Panc1 (cell line): Measurements from ENCODE around the gene SRP68. TPM values are rescaled to one million over a fixed set of nuclear protein-coding genes. Genes with fewer than 3 reads are reported as not detected.

Experiments used
- ATAC-seq: fragments of 200-7000 bp; cut with Tn5 transposase; 2 replicates; pipeline ENCODE4 v1.9.1; 2020; ENCODE audit warnings: mild to moderate bottlenecking, moderate library complexity
- BruUV-seq: library from RNA; stranded (reverse); fragments of 400-500 nt; replicated peaks from 2 replicates; lab custom pipeline; 2021; lab: Mats Ljungman, UMichigan
- CTCF ChIA-PET: fragments of 300-600 bp; sonication (Branson Sonifier 250); formaldehyde crosslinking; loops from one replicate; lab custom pipeline; 2022; ENCODE audit warnings: antibody characterized with exemption; lab: Charles Lee
- POLR2A ChIA-PET: fragments of 300-600 bp; sonication (Branson Sonifier 250); formaldehyde crosslinking; loops from one replicate; lab custom pipeline; 2022; ENCODE audit warnings: antibody characterized with exemption; lab: Charles Lee
- DNase-seq: peaks from one replicate; pipeline ENCODE4 v3.0.0-alpha.2; 2010; ENCODE audit warnings: low read depth, low spot score
- H3K27ac ChIP-seq: 2 replicates; pipeline ENCODE4 v1.5.1; 2011; ENCODE audit warnings: mild to moderate bottlenecking, low read length, inconsistent platforms
- H3K27me3 ChIP-seq: fragments of 200-500 bp; sonication (Bioruptor generic); 2 replicates; pipeline ENCODE4 v1.6.0; 2014; ENCODE audit warnings: low read length, inconsistent platforms; ENCODE audit not compliant: control insufficient read depth, insufficient read depth
- H3K36me3 ChIP-seq: fragments of 200-500 bp; sonication (Bioruptor generic); 2 replicates; pipeline ENCODE4 v1.5.1; 2014; ENCODE audit warnings: inconsistent platforms, mild to moderate bottlenecking, low read length, moderate library complexity; ENCODE audit not compliant: control insufficient read depth, insufficient read depth
- H3K4me1 ChIP-seq: 2 replicates; pipeline ENCODE4 v1.5.1; 2011; ENCODE audit warnings: inconsistent platforms, mild to moderate bottlenecking, low read length, moderate library complexity; ENCODE audit not compliant: control insufficient read depth, insufficient read depth
- H3K4me3 ChIP-seq, 2 experiments: 2 replicates each; pipeline ENCODE4 v1.5.1; 2011 to 2012; ENCODE audit warnings: low read depth in 2 of 2, low read length in 2 of 2, mild to moderate bottlenecking in 2 of 2, inconsistent platforms in 1 of 2, moderate library complexity in 1 of 2
- H3K9me3 ChIP-seq: fragments of 200-500 bp; sonication (Bioruptor generic); 2 replicates; pipeline ENCODE4 v1.5.1; 2014; ENCODE audit warnings: low read depth, mild to moderate bottlenecking, inconsistent platforms, low read length, moderate library complexity; ENCODE audit not compliant: control insufficient read depth, insufficient read depth
- CTCF ChIP-seq: fragments of 450-650 bp; IDR thresholded peaks from 2 replicates; pipeline ENCODE4 v1.5.1; 2017; ENCODE audit warnings: mild to moderate bottlenecking
- POLR2AphosphoS5 ChIP-seq: IDR thresholded peaks from 2 replicates; pipeline ENCODE4 v1.6.1; 2012; ENCODE audit warnings: mild to moderate bottlenecking, low read depth, low read length, moderate library complexity
- SIN3A ChIP-seq: IDR thresholded peaks from 2 replicates; pipeline ENCODE4 v1.6.1; 2012; ENCODE audit warnings: low read depth, mild to moderate bottlenecking, low read length, moderate library complexity, borderline replicate concordance; ENCODE audit not compliant: insufficient read depth
- TCF7L2 ChIP-seq: IDR thresholded peaks from 2 replicates; pipeline ENCODE4 v1.6.1; 2011; ENCODE audit warnings: mild to moderate bottlenecking, low read depth, low read length, inconsistent platforms
- in situ Hi-C: cut with HindIII; loops from 2 replicates; pipeline ENCODE4 v1.10.0; 2016; ENCODE audit warnings: low sequenced_read_pairs, low pct_unique_long_range_greater_than_20kb
- intact Hi-C: fragments of 100-400 bp; cut with micrococcal nuclease; formaldehyde crosslinking; loops from one replicate; pipeline ENCODE4 v1.10.0; 2022; ENCODE audit not compliant: unreplicated experiment
- total RNA-seq: library from RNA; stranded (reverse); gene quantifications from one replicate; pipeline ENCODE4 v1.2.1, GENCODE V29; 2021; ENCODE audit not compliant: unreplicated experiment
- TF ChIP-seq, protein P1 (sequence below), 2 experiments: IDR thresholded peaks; 2 replicates each; pipeline ENCODE4 v1.6.1; 2011 to 2012; ENCODE audit warnings: low read depth in 2 of 2, control low read depth in 1 of 2, low read length in 1 of 2, mild to moderate bottlenecking in 1 of 2, moderate library complexity in 1 of 2; ENCODE audit not compliant: insufficient read depth in 1 of 2

The SRP68 gene
- total RNA-seq, 1 experiment from 2014 or later = 100 TPM

GRCh38 chr17:76051561-76051960, 20.8 kb downstream of the SRP68 start:
- H3K27ac ChIP-seq = no peak overlapping the region

GRCh38 chr17:76050538-76051467, 21.5 kb downstream of the SRP68 start:
- POLR2A ChIA-PET = interaction anchor here (0.7 kb wide), 1 partner anchor 10 kb away, joined by 4 read pairs; no protein-coding TSS in a partner anchor
- DNase-seq (no peak), ATAC-seq (no peak)
- no peaks in the 10 kb centered on the region for H3K27me3 ChIP-seq
- intact Hi-C loops (no loop called here), in situ Hi-C loops (loop anchor here (25.0 kb wide), 1 partner anchor 114 kb away; the partner anchor contains the start of gene FBF1)
- H3K27ac ChIP-seq = no peak overlapping the region
- TF ChIP-seq CTCF = no peak
- TF ChIP-seq SIN3A = no peak
- TF ChIP-seq, protein P1, sequence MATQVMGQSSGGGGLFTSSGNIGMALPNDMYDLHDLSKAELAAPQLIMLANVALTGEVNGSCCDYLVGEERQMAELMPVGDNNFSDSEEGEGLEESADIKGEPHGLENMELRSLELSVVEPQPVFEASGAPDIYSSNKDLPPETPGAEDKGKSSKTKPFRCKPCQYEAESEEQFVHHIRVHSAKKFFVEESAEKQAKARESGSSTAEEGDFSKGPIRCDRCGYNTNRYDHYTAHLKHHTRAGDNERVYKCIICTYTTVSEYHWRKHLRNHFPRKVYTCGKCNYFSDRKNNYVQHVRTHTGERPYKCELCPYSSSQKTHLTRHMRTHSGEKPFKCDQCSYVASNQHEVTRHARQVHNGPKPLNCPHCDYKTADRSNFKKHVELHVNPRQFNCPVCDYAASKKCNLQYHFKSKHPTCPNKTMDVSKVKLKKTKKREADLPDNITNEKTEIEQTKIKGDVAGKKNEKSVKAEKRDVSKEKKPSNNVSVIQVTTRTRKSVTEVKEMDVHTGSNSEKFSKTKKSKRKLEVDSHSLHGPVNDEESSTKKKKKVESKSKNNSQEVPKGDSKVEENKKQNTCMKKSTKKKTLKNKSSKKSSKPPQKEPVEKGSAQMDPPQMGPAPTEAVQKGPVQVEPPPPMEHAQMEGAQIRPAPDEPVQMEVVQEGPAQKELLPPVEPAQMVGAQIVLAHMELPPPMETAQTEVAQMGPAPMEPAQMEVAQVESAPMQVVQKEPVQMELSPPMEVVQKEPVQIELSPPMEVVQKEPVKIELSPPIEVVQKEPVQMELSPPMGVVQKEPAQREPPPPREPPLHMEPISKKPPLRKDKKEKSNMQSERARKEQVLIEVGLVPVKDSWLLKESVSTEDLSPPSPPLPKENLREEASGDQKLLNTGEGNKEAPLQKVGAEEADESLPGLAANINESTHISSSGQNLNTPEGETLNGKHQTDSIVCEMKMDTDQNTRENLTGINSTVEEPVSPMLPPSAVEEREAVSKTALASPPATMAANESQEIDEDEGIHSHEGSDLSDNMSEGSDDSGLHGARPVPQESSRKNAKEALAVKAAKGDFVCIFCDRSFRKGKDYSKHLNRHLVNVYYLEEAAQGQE (IDR thresholded peaks at IDR 0.05; ENCODE audit: insufficient read depth in 1 of 2, low read depth in 2 of 2, low read length in 1 of 2) = no peak
- TF ChIP-seq TCF7L2 = no peak
- TF ChIP-seq POLR2AphosphoS5 = no peak
- H3K4me1 ChIP-seq = no peaks in the 10 kb centered on the region
- peaks cover 14% of the 10 kb centered on the region; the same call in 1 of the 2 replicates for H3K36me3 ChIP-seq
- CTCF ChIA-PET = no interaction called here
- no peak overlapping the region for H3K4me3 ChIP-seq
- no peaks in the 10 kb centered on the region for H3K9me3 ChIP-seq
- BruUV-seq = TSS peak; percentile 38

More at GRCh38 chr17:76051561-76051960, 20.8 kb downstream of the SRP68 start:
- Histone ChIP-seq H3K4me1 (no peaks in the 10 kb centered on the region), H3K9me3 (no peaks in the 10 kb centered on the region), H3K27me3 (no peaks in the 10 kb centered on the region), H3K4me3 (no peak overlapping the region), H3K36me3 (peaks cover 12% of the 10 kb centered on the region)
- ATAC-seq (no peak), DNase-seq (no peak)
- in situ Hi-C loops = loop anchor here (25.0 kb wide), 1 partner anchor 114 kb away; the partner anchor contains the start of gene FBF1
- ChIA-PET CTCF (no interaction called here), POLR2A (interaction anchor here (0.7 kb wide), 1 partner anchor 10 kb away, joined by 4 read pairs; no protein-coding TSS in a partner anchor)
- TF ChIP-seq SIN3A = no peak
- no peak for TF ChIP-seq TCF7L2
- TF ChIP-seq, protein P1 (IDR thresholded peaks at IDR 0.05; ENCODE audit: insufficient read depth in 1 of 2, low read depth in 2 of 2, low read length in 1 of 2) = no peak
- TF ChIP-seq POLR2AphosphoS5 = no peak
- TF ChIP-seq CTCF = no peak
- BruUV-seq = no TSS peak
- intact Hi-C loops = no loop called here
